PC-9 (cell line): ENCODE measurements around the gene RPAP3. TPM values are rescaled to one million over a fixed set of nuclear protein-coding genes. Genes with fewer than 3 reads are reported as not detected.
A peak's percentile ranks its signal among the peaks of the same experiment; 100 is the strongest.

Experiments
- BruUV-seq: library from RNA; stranded (reverse); fragments of 400-500 nt; replicated peaks from 2 replicates; lab custom pipeline; 2021; lab: Mats Ljungman, UMichigan
- CTCF ChIA-PET: fragments of 300-600 bp; sonication (Branson Sonifier 250); formaldehyde crosslinking; loops from one replicate; lab custom pipeline; 2022; ENCODE audit warnings: antibody characterized with exemption; lab: Charles Lee
- POLR2A ChIA-PET: fragments of 300-600 bp; sonication (Branson Sonifier 250); formaldehyde crosslinking; loops from one replicate; lab custom pipeline; 2022; ENCODE audit warnings: antibody characterized with exemption; ENCODE audit not compliant: unreplicated experiment; lab: Charles Lee
- DNase-seq, 2 experiments: peaks; one replicate each; pipeline versions ENCODE4 v3.0.0 to v3.0.0-alpha.2; 2015 to 2022; ENCODE audit warnings: mixed read lengths in 1 of 2
- H2AFZ ChIP-seq: fragments of 200-600 bp; sonication (generic); 2 replicates; pipeline ENCODE4 v1.8.1; 2017; ENCODE audit warnings: antibody characterized with exemption
- H3F3A ChIP-seq: fragments of 200-600 bp; sonication (generic); 2 replicates; pipeline ENCODE4 v1.8.1; 2017; ENCODE audit warnings: antibody characterized with exemption, mild to moderate bottlenecking, low read depth; ENCODE audit not compliant: insufficient read depth
- H3K27ac ChIP-seq: fragments of 200-600 bp; sonication (generic); 2 replicates; pipeline ENCODE4 v1.6.1; 2016; ENCODE audit warnings: mixed run types
- H3K27me3 ChIP-seq: fragments of 200-600 bp; sonication (generic); 2 replicates; pipeline ENCODE4 v1.6.1; 2016; ENCODE audit warnings: low read depth, mixed run types; ENCODE audit not compliant: insufficient read depth
- H3K36me3 ChIP-seq: fragments of 200-600 bp; sonication (generic); 2 replicates; pipeline ENCODE4 v1.6.1; 2016; ENCODE audit warnings: low read depth, mixed run types
- H3K4me1 ChIP-seq: fragments of 200-600 bp; sonication (generic); replicated peaks from 2 replicates; pipeline ENCODE4 v1.6.1; 2016; ENCODE audit warnings: mixed run types; ENCODE audit not compliant: insufficient read depth
- H3K4me2 ChIP-seq: fragments of 200-600 bp; sonication (generic); 2 replicates; pipeline ENCODE4 v1.6.1; 2017; ENCODE audit warnings: mixed run types
- H3K4me3 ChIP-seq: fragments of 200-600 bp; sonication (generic); 2 replicates; pipeline ENCODE4 v1.6.1; 2016; ENCODE audit warnings: mixed run types
- H3K79me2 ChIP-seq: fragments of 200-600 bp; sonication (generic); 2 replicates; pipeline ENCODE4 v1.6.1; 2017; ENCODE audit warnings: low read depth, mixed run types
- H3K9me2 ChIP-seq: fragments of 200-600 bp; sonication (generic); 2 replicates; pipeline ENCODE4 v1.8.1; 2017; ENCODE audit warnings: mild to moderate bottlenecking; ENCODE audit not compliant: insufficient read depth
- H3K9me3 ChIP-seq: fragments of 200-600 bp; sonication (generic); 2 replicates; pipeline ENCODE4 v1.8.1; 2016; ENCODE audit warnings: low read depth; ENCODE audit not compliant: insufficient read depth
- H4K20me1 ChIP-seq: fragments of 200-600 bp; sonication (generic); 2 replicates; pipeline ENCODE4 v1.8.1; 2017; ENCODE audit not compliant: insufficient read depth
- EZH2 ChIP-seq: fragments of 200-600 bp; sonication (generic); IDR thresholded peaks from 2 replicates; pipeline ENCODE4 v1.8.0; 2017; ENCODE audit warnings: antibody characterized with exemption, low read depth
- intact Hi-C: fragments of 100-400 bp; cut with micrococcal nuclease; formaldehyde crosslinking; loops from one replicate; pipeline ENCODE4 v1.10.0; 2022; ENCODE audit not compliant: unreplicated experiment
- total RNA-seq: library from RNA; stranded (reverse); gene quantifications from 2 replicates; pipeline ENCODE4 v1.2.3, GENCODE V29; 2021
- TF ChIP-seq, protein P1 (sequence below): fragments of 200-600 bp; sonication (generic); conservative IDR thresholded peaks from 2 replicates; pipeline ENCODE4 v1.6.1; 2017; ENCODE audit warnings: mixed run types, antibody characterized with exemption, mild to moderate bottlenecking, moderate library complexity

The RPAP3 gene
- total RNA-seq, 1 experiment from 2014 or later: 37.0 TPM

DNA sequence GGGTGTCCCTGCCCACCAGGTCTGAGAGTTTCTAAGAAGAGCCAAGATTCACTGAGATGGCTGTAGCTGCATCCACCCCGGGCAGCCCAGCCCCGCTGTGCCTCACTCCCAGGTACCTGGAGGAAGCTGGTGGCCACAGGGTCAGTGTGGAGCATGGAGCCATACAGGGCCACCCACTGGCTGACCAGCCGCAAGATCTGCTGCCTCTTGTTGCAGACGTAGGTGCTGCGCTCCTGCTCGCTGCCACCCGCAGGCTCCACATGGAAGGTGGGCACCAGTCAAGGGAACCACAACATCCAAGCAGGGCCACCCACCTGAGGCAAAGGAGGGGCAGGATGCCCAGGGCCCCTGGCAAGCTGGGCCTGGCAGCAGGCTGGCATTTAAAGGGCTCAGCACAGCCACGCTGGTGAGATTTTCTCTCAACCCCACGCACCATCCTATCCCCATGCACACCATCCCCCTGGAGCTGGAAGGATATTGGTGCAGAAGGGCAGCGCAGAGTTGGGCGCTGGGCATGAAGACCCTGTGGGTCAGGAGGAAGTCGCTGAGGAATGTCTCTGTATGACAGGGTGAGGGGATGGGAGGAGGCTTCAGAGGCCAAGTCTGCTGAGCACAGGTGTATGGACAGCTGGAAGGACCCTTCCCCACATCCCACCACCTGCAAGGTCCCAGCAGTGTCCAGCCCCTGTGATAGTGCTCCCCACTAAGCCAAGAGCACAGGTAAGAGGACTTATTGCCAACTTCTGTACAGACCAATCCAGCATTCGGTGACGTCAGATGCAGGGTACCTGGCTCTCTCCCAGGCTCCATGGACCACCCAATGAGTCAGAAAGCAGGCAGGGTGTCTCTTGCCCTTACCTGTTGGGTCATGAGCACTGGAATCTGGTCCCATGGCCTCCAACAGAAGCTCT is 42.0 kb upstream of the RPAP3 start:
- no peak overlapping the region for H3K27ac ChIP-seq
- H3K4me2 ChIP-seq: no peak overlapping the region
- peaks cover 28% of the 10 kb centered on the region for H3K4me1 ChIP-seq
- ChIA-PET CTCF (no interaction called here), POLR2A (no interaction called here)
- no peaks in the 10 kb centered on the region for H3K27me3 ChIP-seq
- H3K79me2 ChIP-seq: no peaks in the 10 kb centered on the region
- no peak overlapping the region for H2AFZ ChIP-seq
- H4K20me1 ChIP-seq: no peaks in the 10 kb centered on the region
- no peak for DNase-seq
- no TSS peak for BruUV-seq
- no peaks in the 10 kb centered on the region for H3K9me2 ChIP-seq
- no peaks in the 10 kb centered on the region for H3K36me3 ChIP-seq
- intact Hi-C loops: no loop called here
- no peak overlapping the region for H3K4me3 ChIP-seq
- peaks cover 25% of the 10 kb centered on the region for H3F3A ChIP-seq
- TF ChIP-seq EZH2: no peak
- TF ChIP-seq, protein P1, sequence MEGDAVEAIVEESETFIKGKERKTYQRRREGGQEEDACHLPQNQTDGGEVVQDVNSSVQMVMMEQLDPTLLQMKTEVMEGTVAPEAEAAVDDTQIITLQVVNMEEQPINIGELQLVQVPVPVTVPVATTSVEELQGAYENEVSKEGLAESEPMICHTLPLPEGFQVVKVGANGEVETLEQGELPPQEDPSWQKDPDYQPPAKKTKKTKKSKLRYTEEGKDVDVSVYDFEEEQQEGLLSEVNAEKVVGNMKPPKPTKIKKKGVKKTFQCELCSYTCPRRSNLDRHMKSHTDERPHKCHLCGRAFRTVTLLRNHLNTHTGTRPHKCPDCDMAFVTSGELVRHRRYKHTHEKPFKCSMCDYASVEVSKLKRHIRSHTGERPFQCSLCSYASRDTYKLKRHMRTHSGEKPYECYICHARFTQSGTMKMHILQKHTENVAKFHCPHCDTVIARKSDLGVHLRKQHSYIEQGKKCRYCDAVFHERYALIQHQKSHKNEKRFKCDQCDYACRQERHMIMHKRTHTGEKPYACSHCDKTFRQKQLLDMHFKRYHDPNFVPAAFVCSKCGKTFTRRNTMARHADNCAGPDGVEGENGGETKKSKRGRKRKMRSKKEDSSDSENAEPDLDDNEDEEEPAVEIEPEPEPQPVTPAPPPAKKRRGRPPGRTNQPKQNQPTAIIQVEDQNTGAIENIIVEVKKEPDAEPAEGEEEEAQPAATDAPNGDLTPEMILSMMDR: no peak
- no peaks in the 10 kb centered on the region for H3K9me3 ChIP-seq

- no peaks in the 10 kb centered on the region for H3K36me3 ChIP-seq
- H3K9me3 ChIP-seq: no peaks in the 10 kb centered on the region
- ChIA-PET POLR2A (no interaction called here), CTCF (no interaction called here)
- H3K4me1 ChIP-seq: peaks cover 21% of the 10 kb centered on the region
- H3K27me3 ChIP-seq: no peaks in the 10 kb centered on the region
- no peak overlapping the region for H3K4me3 ChIP-seq
- intact Hi-C loops: no loop called here
- peaks cover 18% of the 10 kb centered on the region for H3F3A ChIP-seq
- H2AFZ ChIP-seq: no peak overlapping the region
- H4K20me1 ChIP-seq: no peaks in the 10 kb centered on the region
- H3K9me2 ChIP-seq: no peaks in the 10 kb centered on the region
- BruUV-seq: no TSS peak
- no peak overlapping the region for H3K27ac ChIP-seq
- peak in 1 of 2 experiments; percentile 40 for DNase-seq
- no peaks in the 10 kb centered on the region for H3K79me2 ChIP-seq
- H3K4me2 ChIP-seq: no peak overlapping the region
- TF ChIP-seq EZH2: no peak
- TF ChIP-seq, protein P1: no peak
These were observed 41.3 kb upstream of the RPAP3 start for GRCh38 chr12:47747126-47747525.

DNA sequence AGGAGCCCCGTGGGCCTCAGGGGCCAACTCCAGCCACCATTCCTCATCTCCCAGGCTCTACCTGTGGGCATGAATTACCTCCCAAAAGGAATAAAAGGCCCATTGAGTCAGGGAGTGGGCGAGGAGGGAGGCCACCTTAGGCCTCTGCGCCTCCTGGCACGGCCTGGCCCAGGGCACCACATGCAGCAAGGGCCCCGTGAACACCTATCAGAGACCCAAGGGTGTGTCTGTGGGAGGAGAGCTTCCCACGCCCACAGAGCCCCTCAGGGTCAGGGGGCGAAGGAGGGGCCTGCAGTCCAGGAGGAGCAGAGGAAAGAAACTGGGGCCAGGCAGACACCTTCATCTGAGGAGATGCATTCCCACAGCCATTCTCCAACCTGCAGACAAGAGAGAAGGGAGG is 40.7 kb upstream of the RPAP3 start:
- Histone ChIP-seq H2AFZ (no peak overlapping the region), H3K27ac (no peak overlapping the region), H3F3A (peaks cover 17% of the 10 kb centered on the region), H3K9me3 (no peaks in the 10 kb centered on the region), H4K20me1 (no peaks in the 10 kb centered on the region), H3K4me1 (peaks cover 19% of the 10 kb centered on the region), H3K79me2 (no peaks in the 10 kb centered on the region), H3K4me3 (no peak overlapping the region), H3K36me3 (no peaks in the 10 kb centered on the region), H3K4me2 (no peak overlapping the region), H3K27me3 (no peaks in the 10 kb centered on the region), H3K9me2 (no peaks in the 10 kb centered on the region)
- TF ChIP-seq, protein P1: no peak
- TF ChIP-seq EZH2: no peak
- no TSS peak for BruUV-seq
- CTCF ChIA-PET: no interaction called here
- intact Hi-C loops: no loop called here
- no peak for DNase-seq
- POLR2A ChIA-PET: no interaction called here
